Measurements from ENCODE around the gene LSM12. TPM values are rescaled to one million over a fixed set of nuclear protein-coding genes. Genes with fewer than 3 reads are reported as not detected.

LSM12 gene
- polyA plus RNA-seq, 1 of the 3 experiments (the other 2 are of a cell fraction) = 26.6 TPM

DNA sequence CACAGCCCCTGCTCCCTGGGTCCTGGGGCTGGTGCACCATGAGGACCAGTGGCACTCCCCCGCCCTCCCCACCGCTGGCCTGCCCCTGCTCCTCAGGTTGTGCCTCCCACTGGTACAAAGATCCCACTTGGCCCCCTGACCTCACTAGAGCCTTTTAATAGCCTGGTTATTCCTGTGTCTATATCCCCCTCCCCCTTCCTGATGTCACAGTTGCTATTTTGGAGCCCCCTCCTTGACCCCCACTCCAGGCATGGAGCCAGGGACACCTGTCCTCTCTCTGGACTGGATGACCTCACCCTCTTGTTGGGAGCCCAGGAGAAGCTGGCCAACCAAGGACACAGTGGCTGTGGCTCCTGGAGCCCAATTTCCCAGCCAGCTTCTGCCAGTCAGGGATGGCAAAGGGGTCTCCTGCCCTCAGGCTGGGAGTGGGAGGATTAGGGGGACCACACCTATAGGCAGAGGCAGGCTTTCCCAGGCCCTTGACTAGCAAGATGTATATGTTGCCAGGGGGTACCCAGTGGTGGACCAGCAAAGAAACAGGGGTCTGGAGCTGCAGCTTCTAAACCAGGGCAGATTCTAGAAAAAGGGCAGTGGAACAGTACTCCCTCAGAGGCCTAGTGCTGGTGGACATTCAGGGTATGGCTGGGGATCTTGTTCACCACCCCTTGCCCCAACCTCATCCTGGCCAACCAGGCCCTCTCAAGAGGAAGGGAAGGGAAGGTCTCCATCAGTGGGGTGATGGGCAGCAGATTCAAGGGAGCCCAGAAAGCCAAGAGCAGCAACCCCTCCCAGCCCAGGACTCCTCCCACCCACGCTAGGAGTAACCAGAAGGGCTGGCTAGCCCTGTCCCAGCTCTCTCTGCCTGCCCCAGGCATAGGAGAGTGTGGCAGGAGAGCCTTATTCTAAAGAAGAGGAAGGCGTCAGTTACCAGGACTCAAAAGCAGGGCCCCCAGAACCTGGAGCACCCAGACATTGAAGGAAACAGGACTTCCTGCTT, 46.1 kb upstream of the LSM12 start:
- no peaks in the 10 kb centered on the region for H3K9me3 ChIP-seq
- 95% methylated on average over 3 of the region's 4 CpGs for WGBS (ENCODE audit: low lambda C conversion rate)
- peaks cover 20% of the 10 kb centered on the region for H3F3A ChIP-seq (replicated peaks; ENCODE audit: insufficient read depth)
- no peak overlapping the region for H3K4me3 ChIP-seq (ENCODE audit: low read depth in 2 of 2, low read length in 1 of 2)
- TF ChIP-seq GABPA (IDR thresholded peaks at IDR 0.05; ENCODE audit: low read depth) (no peak), MXI1 (IDR thresholded peaks at IDR 0.05; ENCODE audit: low read depth, low read length) (no peak), RCOR1 (IDR thresholded peaks at IDR 0.05; ENCODE audit: low read length) (no peak), YY1 (IDR thresholded peaks at IDR 0.05; ENCODE audit: low read depth) (no peak)
- TF ChIP-seq, protein P1, sequence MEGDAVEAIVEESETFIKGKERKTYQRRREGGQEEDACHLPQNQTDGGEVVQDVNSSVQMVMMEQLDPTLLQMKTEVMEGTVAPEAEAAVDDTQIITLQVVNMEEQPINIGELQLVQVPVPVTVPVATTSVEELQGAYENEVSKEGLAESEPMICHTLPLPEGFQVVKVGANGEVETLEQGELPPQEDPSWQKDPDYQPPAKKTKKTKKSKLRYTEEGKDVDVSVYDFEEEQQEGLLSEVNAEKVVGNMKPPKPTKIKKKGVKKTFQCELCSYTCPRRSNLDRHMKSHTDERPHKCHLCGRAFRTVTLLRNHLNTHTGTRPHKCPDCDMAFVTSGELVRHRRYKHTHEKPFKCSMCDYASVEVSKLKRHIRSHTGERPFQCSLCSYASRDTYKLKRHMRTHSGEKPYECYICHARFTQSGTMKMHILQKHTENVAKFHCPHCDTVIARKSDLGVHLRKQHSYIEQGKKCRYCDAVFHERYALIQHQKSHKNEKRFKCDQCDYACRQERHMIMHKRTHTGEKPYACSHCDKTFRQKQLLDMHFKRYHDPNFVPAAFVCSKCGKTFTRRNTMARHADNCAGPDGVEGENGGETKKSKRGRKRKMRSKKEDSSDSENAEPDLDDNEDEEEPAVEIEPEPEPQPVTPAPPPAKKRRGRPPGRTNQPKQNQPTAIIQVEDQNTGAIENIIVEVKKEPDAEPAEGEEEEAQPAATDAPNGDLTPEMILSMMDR (IDR thresholded peaks at IDR 0.05) = no peak
- ChIA-PET CTCF (interaction anchor here (0.6 to 3.3 kb wide), 8 partner anchors 9 to 232 kb away, joined by 3 to 15 read pairs (median 6); partner anchors contain the start of gene HDAC5), POLR2A (no interaction called here)
- H4K20me1 ChIP-seq (ENCODE audit: insufficient read depth) = peaks cover 9% of the 10 kb centered on the region
- no peaks in the 10 kb centered on the region for H3K27me3 ChIP-seq (ENCODE audit: insufficient read depth)
- H3K27ac ChIP-seq (ENCODE audit: low read depth in 2 of 2, low read length in 1 of 2) = no peak overlapping the region; a peak in 1 of 4 replicates
- no peak overlapping the region for H3K9ac ChIP-seq
- peaks cover 3% of the 10 kb centered on the region in 2 experiments for H3K36me3 ChIP-seq (replicated peaks in 1 of 2; ENCODE audit: control insufficient read depth in 1 of 2, insufficient read depth in 2 of 2, low read length in 1 of 2)
- no peak overlapping the region for H3K4me2 ChIP-seq
- no peak overlapping the region for H2AFZ ChIP-seq (ENCODE audit: low read depth)
- H3K9me2 ChIP-seq = no peaks in the 10 kb centered on the region
- DNase-seq = no peak
- H3K4me1 ChIP-seq (ENCODE audit: control insufficient read depth in 1 of 2, insufficient read depth in 2 of 2, low read depth in 1 of 2, low read length in 1 of 2) = peaks cover 35 to 48% of the 10 kb centered on the region in 2 experiments
- H3K79me2 ChIP-seq (ENCODE audit: insufficient read depth) = peaks cover 25% of the 10 kb centered on the region

DNA sequence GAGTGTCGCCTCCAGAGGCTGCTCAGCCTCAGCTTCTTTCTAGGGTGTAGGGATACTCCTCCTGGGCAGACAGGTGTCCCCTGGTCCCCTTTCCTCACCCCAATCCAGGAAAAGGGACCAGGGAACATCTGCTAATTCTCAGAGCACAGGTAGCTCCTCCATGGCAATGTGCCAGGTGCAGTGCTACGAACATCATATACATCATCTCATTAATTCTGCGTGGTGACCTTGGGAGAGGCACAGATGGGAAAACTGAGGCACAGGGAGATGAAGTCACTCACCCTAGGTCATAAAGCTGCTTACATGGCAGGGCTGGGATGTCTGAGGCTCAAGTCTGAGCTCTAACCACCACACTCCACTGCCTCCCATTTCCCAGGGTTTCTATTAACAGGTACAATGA, 45.3 kb upstream of the LSM12 start:
- no peak for TF ChIP-seq GATA2 (CRISPR knock-in tag; IDR thresholded peaks at IDR 0.05)
- TF ChIP-seq, protein P2, sequence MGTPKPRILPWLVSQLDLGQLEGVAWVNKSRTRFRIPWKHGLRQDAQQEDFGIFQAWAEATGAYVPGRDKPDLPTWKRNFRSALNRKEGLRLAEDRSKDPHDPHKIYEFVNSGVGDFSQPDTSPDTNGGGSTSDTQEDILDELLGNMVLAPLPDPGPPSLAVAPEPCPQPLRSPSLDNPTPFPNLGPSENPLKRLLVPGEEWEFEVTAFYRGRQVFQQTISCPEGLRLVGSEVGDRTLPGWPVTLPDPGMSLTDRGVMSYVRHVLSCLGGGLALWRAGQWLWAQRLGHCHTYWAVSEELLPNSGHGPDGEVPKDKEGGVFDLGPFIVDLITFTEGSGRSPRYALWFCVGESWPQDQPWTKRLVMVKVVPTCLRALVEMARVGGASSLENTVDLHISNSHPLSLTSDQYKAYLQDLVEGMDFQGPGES (IDR thresholded peaks at IDR 0.05; ENCODE audit: low read depth, low read length) = no peak
- TF ChIP-seq NRF1 (IDR thresholded peaks at IDR 0.05; ENCODE audit: low read depth, low read length) = no peak
- TF ChIP-seq, protein P1 (IDR thresholded peaks at IDR 0.05) = no peak
- no peak for TF ChIP-seq FOXM1 (IDR thresholded peaks at IDR 0.05; ENCODE audit: low read depth)
- no peak for TF ChIP-seq TCF12 (IDR thresholded peaks at IDR 0.05)
- no peak for TF ChIP-seq MEF2A (IDR thresholded peaks at IDR 0.05; ENCODE audit: borderline replicate concordance, low read depth)
- no peak for TF ChIP-seq RXRA (IDR thresholded peaks at IDR 0.05; ENCODE audit: borderline replicate concordance, low read depth)
- no peak for TF ChIP-seq RAD21 (IDR thresholded peaks at IDR 0.05; ENCODE audit: low read length)
- no peak for TF ChIP-seq MXI1 (IDR thresholded peaks at IDR 0.05; ENCODE audit: low read depth, low read length)
- TF ChIP-seq CHD2 (IDR thresholded peaks at IDR 0.05; ENCODE audit: low read length, partially characterized antibody) = no peak
- Histone ChIP-seq H3K9me2 (no peaks in the 10 kb centered on the region), H3K4me3 (ENCODE audit: low read depth in 2 of 2, low read length in 1 of 2) (no peak overlapping the region), H3K4me2 (peak overlapping the region; percentile 83), H3K9me3 (no peaks in the 10 kb centered on the region), H3K4me1 (ENCODE audit: control insufficient read depth in 1 of 2, insufficient read depth in 2 of 2, low read depth in 1 of 2, low read length in 1 of 2) (peaks cover 36 to 48% of the 10 kb centered on the region in 2 experiments), H4K20me1 (ENCODE audit: insufficient read depth) (peaks cover 9% of the 10 kb centered on the region), H3K79me2 (ENCODE audit: insufficient read depth) (peaks cover 33% of the 10 kb centered on the region), H2AFZ (ENCODE audit: low read depth) (no peak overlapping the region), H3K27me3 (ENCODE audit: insufficient read depth) (no peaks in the 10 kb centered on the region), H3F3A (replicated peaks; ENCODE audit: insufficient read depth) (peaks cover 21% of the 10 kb centered on the region), H3K36me3 (replicated peaks in 1 of 2; ENCODE audit: control insufficient read depth in 1 of 2, insufficient read depth in 2 of 2, low read length in 1 of 2) (peaks cover 3% of the 10 kb centered on the region in 2 experiments), H3K9ac (no peak overlapping the region; the same call in 1 of the 2 replicates), H3K27ac (ENCODE audit: low read depth in 2 of 2, low read length in 1 of 2) (peak overlapping the region; percentile 85 to 97; a peak in 3 of 4 replicates)
- DNase-seq = no peak
- POLR2A ChIA-PET = interaction anchor here (1.0 to 1.1 kb wide), 2 partner anchors 10 to 42 kb away, joined by 3 to 7 read pairs; no protein-coding TSS in a partner anchor
- 90% methylated on average over 3 of the region's 3 CpGs for WGBS (ENCODE audit: low lambda C conversion rate)
- CTCF ChIA-PET = interaction anchor here (0.6 to 3.3 kb wide), 10 partner anchors 9 to 219 kb away, joined by 3 to 15 read pairs (median 5); partner anchors contain the start of gene HDAC5
